HG02678 (cell line): ENCODE data around the gene FER.
A peak's percentile ranks its signal among the peaks of the same experiment; 100 is the strongest.
"Not testable (repeated sequence)": the region's sequence is repeated elsewhere in the genome, so short reads cannot be mapped to it uniquely, and the experiment has no call there.

Source experiments
- ATAC-seq: cut with Tn5 transposase; IDR thresholded peaks from one replicate; pipeline ENCODE4 v1.9.1; 2021; ENCODE audit warnings: mild to moderate bottlenecking, moderate library complexity; ENCODE audit not compliant: unreplicated experiment

Gene FER

GRCh38 chr5:108747111-108747773 is 455 bp upstream of the FER start:
- ATAC-seq = no peak

GRCh38 chr5:108748401-108749127 is 867 bp downstream of the FER start:
- peak; percentile 93 for ATAC-seq

GRCh38 chr5:108749128-108749861 is 1.6 kb downstream of the FER start:
- peak; percentile 33 for ATAC-seq

- no peak for ATAC-seq
These were observed 5.6 kb downstream of the FER start for GRCh38 chr5:108753331-108753730.

DNA sequence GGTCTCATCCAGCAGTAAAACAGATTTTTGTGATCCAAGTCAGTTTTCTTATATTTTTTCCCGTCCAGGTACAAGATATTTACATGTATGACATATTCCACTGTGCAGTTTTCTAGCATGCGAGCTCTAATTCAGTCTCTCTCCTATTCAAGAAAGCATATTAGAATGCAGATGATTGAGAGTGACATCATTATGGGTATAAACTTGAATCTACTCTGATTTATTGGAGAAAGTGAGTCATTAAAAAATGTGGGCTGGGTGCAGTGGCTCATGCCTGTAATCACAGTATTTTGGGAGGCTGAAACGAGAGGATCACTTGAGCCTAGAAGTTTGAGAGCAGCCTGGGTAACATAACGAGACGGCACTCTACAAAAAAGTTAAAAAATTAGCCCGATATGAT is 6.2 kb downstream of the FER start:
- no peak for ATAC-seq

DNA sequence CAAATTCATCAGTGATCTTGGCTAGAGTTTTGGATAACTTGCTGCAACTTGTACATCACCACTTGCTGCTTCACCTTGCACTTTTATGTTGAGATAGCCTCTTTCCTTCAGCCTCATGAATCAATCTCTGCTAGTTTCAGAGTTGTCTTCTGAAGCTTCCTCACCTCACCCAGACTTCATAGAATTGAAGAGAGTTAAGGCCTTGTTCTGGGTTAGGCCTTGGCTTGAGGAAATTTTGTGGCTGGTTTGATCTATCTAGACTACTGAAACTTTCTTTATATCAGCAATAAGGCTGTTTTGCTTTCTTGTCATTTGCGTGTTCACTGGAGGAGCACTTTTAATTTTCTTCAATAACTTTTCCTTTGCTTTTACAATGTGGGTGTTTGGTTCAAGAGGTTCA is 12.8 kb downstream of the FER start:
- ATAC-seq = no peak

DNA sequence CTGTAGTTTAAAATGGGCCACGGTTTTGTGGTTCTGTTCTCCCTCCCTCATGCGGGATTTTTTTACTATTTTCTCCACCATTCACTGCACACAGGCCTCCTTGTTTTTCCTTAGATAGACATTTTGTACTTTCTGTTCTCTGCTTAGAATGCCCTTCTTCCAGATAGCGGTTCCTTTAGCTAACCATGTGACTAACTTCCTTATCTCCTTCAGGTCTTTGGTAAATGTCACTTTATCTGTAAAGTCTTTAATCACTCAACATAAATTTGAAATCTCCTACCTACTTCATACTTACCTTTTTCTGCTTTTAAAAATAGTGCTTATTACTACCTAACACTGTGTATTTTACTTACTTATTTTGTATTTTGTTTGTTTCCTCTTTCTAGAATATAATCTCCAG is 15.0 kb downstream of the FER start:
- no peak for ATAC-seq

- no peak for ATAC-seq
These were observed 15.7 kb downstream of the FER start for GRCh38 chr5:108763222-108763916.

DNA sequence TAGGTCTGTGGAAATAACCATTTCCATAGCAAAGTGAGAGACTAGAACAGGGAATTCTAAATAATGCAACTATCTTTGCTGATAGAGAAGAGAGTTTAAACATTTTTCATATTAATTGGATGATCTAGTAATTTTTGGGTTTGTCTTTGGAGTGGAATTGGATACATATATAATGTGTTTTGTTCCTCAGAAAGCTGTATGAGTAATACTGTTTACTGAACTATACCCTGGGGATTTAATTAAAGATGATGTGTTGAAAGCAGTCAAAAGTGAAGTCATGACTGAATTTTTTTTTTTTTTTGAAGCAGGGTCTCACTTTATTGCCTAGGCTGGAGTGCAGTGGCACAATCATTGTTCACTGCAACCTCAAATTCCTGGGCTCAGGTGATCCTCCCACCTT is 17.9 kb downstream of the FER start:
- no peak for ATAC-seq

- ATAC-seq = not testable (repeated sequence)
These were observed 19.2 kb downstream of the FER start for GRCh38 chr5:108766916-108767315.

- peak; percentile 68 for ATAC-seq
These were observed 21.7 kb downstream of the FER start for GRCh38 chr5:108769352-108769751.

DNA sequence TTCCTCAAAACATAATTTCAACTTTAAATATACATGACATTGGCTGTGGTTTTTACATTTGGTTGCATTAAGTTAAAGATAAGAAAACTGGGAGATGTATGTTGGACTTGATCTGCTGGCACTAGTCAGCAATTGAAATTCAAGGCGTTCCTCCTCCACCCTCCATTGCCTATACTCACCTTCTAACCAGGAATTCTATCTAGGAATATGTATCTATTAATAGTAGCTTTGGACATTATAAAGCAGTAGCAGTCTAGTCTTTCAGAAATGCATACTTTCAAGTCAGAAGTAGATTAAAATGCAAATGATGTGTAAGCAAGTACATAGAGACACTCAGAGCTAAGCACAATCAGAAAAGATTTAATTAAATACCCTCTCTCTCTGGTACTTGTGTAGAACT is 24.9 kb downstream of the FER start:
- no peak for ATAC-seq

GRCh38 chr5:108773330-108773729 is 25.6 kb downstream of the FER start:
- ATAC-seq = no peak

GRCh38 chr5:108774079-108774478 is 26.4 kb downstream of the FER start:
- ATAC-seq = not testable (repeated sequence)

DNA sequence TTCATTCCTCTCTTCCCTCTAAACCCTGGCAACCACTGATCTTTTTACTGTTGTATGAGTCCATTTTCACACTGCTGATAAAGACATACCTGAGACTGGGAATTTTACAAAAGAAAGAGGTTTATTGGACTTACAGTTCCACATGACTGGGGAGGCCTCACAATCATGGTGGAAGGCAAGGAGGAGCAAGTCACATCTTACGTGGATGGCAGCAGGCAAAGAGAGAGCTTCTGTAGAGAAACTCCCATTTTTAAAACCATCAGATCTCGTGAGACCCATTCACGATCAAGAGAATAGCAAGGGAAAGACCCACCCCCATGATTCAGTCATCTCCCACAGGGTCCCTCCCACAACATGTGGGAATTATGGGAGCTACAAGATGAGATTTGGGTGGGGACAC is 29.9 kb downstream of the FER start:
- not testable (repeated sequence) for ATAC-seq

DNA sequence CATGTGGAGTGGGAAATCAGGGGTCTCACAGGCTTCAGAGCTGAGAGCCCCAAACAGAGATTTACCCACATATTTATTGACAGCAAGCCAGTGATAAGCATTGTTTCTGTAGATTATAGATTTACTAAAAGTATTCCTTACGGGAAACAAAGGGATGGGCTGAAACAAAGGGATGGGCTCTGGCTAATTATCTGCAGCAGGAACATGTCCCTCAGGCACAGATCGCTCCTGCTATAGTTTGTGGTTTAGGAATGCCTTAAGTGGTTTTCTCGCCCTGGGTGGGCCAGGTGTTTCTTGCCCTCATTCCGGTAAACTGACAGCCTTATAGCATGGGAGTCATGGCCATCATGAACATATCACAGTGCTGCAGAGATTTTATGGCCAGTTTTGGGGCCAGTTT is 36.9 kb downstream of the FER start:
- ATAC-seq = not testable (repeated sequence)

DNA sequence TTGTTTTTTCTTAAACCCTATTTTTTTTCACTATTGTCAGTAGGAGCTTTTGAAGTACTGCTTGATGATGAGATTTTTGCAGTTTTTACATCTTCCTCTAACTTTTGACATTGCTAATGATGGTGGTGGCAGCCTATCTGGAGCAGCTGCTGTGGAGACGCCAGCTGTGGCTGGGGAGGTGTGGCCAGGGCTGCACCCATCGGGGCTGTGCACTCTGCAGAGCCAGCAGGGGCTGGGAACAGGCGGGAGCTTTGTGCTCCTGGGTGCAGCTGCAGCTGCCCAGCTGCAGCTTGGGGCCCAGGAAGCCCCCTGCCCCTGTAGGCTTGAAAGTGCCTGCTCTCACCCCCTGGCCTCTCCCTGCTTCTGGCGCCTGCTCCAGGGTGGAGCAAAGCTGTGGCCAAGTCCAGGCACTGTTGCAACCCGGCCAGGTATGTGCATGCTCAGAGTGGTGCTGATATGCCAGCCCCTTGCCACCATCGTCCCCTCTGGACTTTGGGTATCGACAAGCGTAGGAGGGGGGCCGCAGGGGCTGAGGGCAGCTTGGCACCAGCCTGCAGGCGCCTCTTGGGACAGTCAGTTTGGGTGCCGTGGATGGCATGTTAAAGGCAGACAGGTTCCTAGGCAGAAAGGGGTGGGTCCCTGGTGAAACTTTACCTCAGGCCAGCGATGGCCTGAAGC is 39.2 kb downstream of the FER start:
- no peak for ATAC-seq

- no peak for ATAC-seq
These were observed 40.4 kb downstream of the FER start for GRCh38 chr5:108788142-108788541.

- no peak for ATAC-seq
These were observed 45.5 kb downstream of the FER start for GRCh38 chr5:108793207-108793606.

- not testable (repeated sequence) for ATAC-seq
These were observed 46.7 kb downstream of the FER start for GRCh38 chr5:108794349-108794748.

GRCh38 chr5:108797396-108797795 is 49.7 kb downstream of the FER start:
- ATAC-seq = no peak
